ENCODE results near the gene SPON1.
"Not testable (repeated sequence)": the region's sequence is repeated elsewhere in the genome, so short reads cannot be mapped to it uniquely, and the experiment has no call there.

- TF ChIP-seq EZH2phosphoT487 (IDR thresholded peaks at IDR 0.05; ENCODE audit: borderline replicate concordance, low read length) = not testable (repeated sequence)
- TF ChIP-seq, protein P1, sequence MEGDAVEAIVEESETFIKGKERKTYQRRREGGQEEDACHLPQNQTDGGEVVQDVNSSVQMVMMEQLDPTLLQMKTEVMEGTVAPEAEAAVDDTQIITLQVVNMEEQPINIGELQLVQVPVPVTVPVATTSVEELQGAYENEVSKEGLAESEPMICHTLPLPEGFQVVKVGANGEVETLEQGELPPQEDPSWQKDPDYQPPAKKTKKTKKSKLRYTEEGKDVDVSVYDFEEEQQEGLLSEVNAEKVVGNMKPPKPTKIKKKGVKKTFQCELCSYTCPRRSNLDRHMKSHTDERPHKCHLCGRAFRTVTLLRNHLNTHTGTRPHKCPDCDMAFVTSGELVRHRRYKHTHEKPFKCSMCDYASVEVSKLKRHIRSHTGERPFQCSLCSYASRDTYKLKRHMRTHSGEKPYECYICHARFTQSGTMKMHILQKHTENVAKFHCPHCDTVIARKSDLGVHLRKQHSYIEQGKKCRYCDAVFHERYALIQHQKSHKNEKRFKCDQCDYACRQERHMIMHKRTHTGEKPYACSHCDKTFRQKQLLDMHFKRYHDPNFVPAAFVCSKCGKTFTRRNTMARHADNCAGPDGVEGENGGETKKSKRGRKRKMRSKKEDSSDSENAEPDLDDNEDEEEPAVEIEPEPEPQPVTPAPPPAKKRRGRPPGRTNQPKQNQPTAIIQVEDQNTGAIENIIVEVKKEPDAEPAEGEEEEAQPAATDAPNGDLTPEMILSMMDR (conservative IDR thresholded peaks at IDR 0.05; ENCODE audit: low read depth, low read length) = not testable (repeated sequence)
Observed at GRCh38 chr11:14154103-14154502, 191.6 kb downstream of the SPON1 start.
